Pancreas (tissue), 10 donors: ENCODE data around the gene TMEM225B. TPM values are rescaled to one million over a fixed set of nuclear protein-coding genes. Genes with fewer than 3 reads are reported as not detected.

Source experiments
- ATAC-seq, 4 donors: fragments of 200-7000 bp; cut with Tn5 transposase; one replicate each; pipeline versions ENCODE4 v1.8.0 to v1.9.1; 2020; ENCODE audit warnings: mild to moderate bottlenecking in 4 of 4, moderate library complexity in 4 of 4
- DNase-seq, 6 donors: peaks; one replicate each; pipeline ENCODE4 v3.0.0-alpha.2; 2020
- FAIRE-seq: peaks from 2 replicates; lab custom pipeline; 2012; peaks lifted over from hg19 to GRCh38; lab: Jason Lieb, UNC
- H3K27ac ChIP-seq, 4 donors: fragments of 200-600 bp; sonication (generic); 1 replicate in 3 of 4; 2 replicates in 1 of 4; pipeline versions ENCODE4 v1.5.0 to v1.8.0; 2020
- H3K27me3 ChIP-seq, 4 donors: fragments of 200-600 bp; one replicate each; pipeline ENCODE4 v1.8.0; 2021
- H3K36me3 ChIP-seq, 3 donors: fragments of 200-600 bp; sonication (generic) in 1 of 3; one replicate each; pipeline versions ENCODE4 v1.5.0 to v1.8.0; 2020 to 2021
- H3K4me1 ChIP-seq, 3 donors: fragments of 200-600 bp; one replicate each; pipeline ENCODE4 v1.8.0; 2021
- H3K4me3 ChIP-seq, 4 donors: fragments of 200-600 bp; sonication (generic) in 2 of 4; one replicate each; pipeline versions ENCODE4 v1.5.0 to v1.8.0; 2020 to 2021
- H3K9me3 ChIP-seq, 4 donors: fragments of 200-600 bp; one replicate each; pipeline ENCODE4 v1.8.0; 2021
- WGBS, 2 donors: extraction: QIAGEN DNeasy Blood & Tissue Kit; methylation state at CpG; one replicate each; pipeline ENCODE4 v1.1.7; 2013; 5-methylcytosine and 5-hydroxymethylcytosine counted together
- intact Hi-C, 3 donors: fragments of 100-400 bp; cut with DNase I; formaldehyde crosslinking; loops; one replicate each; pipeline versions ENCODE4 v1.11.1 to v1.14.2; 2022
- polyA plus RNA-seq, 2 donors: library from polyadenylated mRNA; stranded (reverse); fragments of 200-250 nt; gene quantifications; one replicate each; pipeline ENCODE4 v1.2.3, GENCODE V29; 2013
- total RNA-seq, 6 donors: library from RNA; stranded (reverse); fragmentation: NEBNext Ultra II Directional in 4 of 6; extraction: Animal tissue kit (Norgen Biotek cat#: 25700) in 4 of 6; gene quantifications; one replicate each; pipeline versions ENCODE4 v1.2.1 to v1.2.4, GENCODE V29; 2021 to 2023
- TF ChIP-seq, protein P1 (sequence below), 4 donors: fragments of 200-600 bp; sonication (generic) in 3 of 4; IDR thresholded peaks; one replicate each; pipeline versions ENCODE4 v1.5.0 to v1.8.0; 2021; ENCODE audit warnings: antibody characterized with exemption in 4 of 4
- donor health status: healthy with polysubstance abuse.
- donor health status: DM: no; HTN: no; CAD: no; lungs with moderate emphysema.
- donor health status: DM: no; HTN: no; CAD: no.
- donor health status: control.
- donor health status: control.
- donor health status: Bipolar disorder and iron deficiency.
- donor health status: DM: yes; HTN: yes; CAD: no.
- donor health status: DM: no; HTN: no; CAD: no.
- donor health status: DM: no; HTN: no; CAD: no.
- donor health status: DM: yes; HTN: yes; CAD: no.

Gene TMEM225B
- total and polyA plus RNA-seq, 8 donors: 0.16 to 1.5 (median 0.59) TPM

DNA sequence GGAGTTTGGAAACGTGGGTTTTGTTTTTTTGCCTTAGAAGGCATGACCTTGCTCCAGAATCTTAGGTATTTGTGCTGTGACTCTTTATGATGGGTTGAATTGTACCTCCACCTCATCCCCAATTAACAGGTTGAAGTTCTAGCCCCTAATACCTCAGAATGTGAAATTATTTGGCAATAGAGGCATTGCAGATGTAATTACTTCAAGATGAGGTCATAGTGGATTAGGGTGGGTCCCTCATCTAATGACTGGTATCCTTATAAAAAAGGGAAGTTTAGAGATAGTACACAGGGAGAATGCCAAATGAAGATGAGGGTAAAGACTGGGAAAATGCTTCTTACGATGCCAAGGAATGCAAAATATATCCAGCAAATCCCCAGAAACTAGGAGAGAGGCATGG lies 43.1 kb upstream of the TMEM225B start:
- WGBS, 2 donors: 61 to 68% methylated on average over 2 of the region's 2 CpGs
- Histone ChIP-seq H3K27me3 (no peaks in the 10 kb centered on the region), H3K9me3 (no peaks in the 10 kb centered on the region), H3K4me3 (no peak overlapping the region), H3K4me1 (peaks cover 5 to 17% (median 15%) of the 10 kb centered on the region in 3 donors), H3K36me3 (no peaks in the 10 kb centered on the region), H3K27ac (no peak overlapping the region)
- TF ChIP-seq, protein P1, sequence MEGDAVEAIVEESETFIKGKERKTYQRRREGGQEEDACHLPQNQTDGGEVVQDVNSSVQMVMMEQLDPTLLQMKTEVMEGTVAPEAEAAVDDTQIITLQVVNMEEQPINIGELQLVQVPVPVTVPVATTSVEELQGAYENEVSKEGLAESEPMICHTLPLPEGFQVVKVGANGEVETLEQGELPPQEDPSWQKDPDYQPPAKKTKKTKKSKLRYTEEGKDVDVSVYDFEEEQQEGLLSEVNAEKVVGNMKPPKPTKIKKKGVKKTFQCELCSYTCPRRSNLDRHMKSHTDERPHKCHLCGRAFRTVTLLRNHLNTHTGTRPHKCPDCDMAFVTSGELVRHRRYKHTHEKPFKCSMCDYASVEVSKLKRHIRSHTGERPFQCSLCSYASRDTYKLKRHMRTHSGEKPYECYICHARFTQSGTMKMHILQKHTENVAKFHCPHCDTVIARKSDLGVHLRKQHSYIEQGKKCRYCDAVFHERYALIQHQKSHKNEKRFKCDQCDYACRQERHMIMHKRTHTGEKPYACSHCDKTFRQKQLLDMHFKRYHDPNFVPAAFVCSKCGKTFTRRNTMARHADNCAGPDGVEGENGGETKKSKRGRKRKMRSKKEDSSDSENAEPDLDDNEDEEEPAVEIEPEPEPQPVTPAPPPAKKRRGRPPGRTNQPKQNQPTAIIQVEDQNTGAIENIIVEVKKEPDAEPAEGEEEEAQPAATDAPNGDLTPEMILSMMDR (IDR thresholded peaks at IDR 0.05): no peak
- ATAC-seq (no peak), FAIRE-seq (no peak), DNase-seq (no peak)
- intact Hi-C loops: no loop called here

DNA sequence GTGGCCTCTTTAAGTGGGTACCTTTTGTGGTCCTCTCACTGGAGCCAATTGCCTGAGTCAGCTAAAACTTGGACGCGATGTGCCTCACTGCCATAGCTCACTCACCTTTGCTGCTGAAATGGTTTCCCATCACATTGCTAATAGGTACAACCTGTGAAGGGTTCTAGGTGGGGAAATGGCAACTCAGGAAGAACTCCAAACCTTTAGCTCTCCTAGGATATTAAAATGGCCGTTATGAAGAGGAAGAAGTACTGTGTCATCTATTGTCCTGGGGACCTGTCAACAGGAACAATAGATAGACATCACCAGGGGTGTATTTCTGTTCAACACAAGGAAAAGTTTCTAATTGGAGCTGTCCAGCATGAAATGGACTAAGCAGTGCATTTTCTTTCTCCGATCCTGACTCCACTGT lies 40.9 kb upstream of the TMEM225B start:
- intact Hi-C loops: no loop called here
- FAIRE-seq (no peak), ATAC-seq (no peak), DNase-seq (peak in 1 of 6 donors; percentile 7)
- H3K27ac ChIP-seq: peak overlapping the region in 1 of 4 donors; percentile 97
- H3K36me3 ChIP-seq: peaks cover 0 to 20% (median 9%) of the 10 kb centered on the region in 3 donors
- H3K4me1 ChIP-seq: peaks cover 9 to 21% (median 20%) of the 10 kb centered on the region in 3 donors
- H3K9me3 ChIP-seq: no peaks in the 10 kb centered on the region
- WGBS, 2 donors: 60 to 67% methylated on average over 4 of the region's 4 CpGs
- peak overlapping the region in 3 of 4 donors; percentile 89 to 93 (median 92) for H3K4me3 ChIP-seq
- no peaks in the 10 kb centered on the region for H3K27me3 ChIP-seq
- TF ChIP-seq, protein P1 (IDR thresholded peaks at IDR 0.05): no peak

DNA sequence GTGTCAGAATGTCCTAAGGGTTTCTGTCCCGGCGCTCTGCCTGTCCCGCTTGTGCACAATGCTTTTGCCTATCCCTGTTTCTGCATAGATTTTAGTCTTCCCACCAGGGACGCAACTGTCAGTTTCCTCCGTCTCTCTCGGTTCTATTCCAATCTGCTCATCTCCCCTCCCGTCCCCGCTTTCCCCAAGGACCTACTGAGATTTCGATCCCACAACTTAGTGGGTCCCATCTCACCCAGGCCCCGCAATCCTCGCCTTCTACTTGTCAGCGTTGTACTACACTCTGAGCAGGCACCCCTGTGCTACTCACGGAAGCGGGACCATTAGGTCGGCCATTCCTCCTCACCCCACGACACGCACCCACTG lies 40.1 kb upstream of the TMEM225B start:
- TF ChIP-seq, protein P1 (IDR thresholded peaks at IDR 0.05): no peak
- no peak for DNase-seq
- Histone ChIP-seq H3K9me3 (no peaks in the 10 kb centered on the region), H3K4me1 (peaks cover 7 to 16% (median 15%) of the 10 kb centered on the region in 3 donors), H3K27ac (peak overlapping the region; percentile 73 to 97 (median 95)), H3K27me3 (no peaks in the 10 kb centered on the region), H3K4me3 (peak overlapping the region; percentile 89 to 93 (median 90)), H3K36me3 (peaks cover 0 to 27% (median 16%) of the 10 kb centered on the region in 3 donors)
- ATAC-seq: peak; percentile 7 to 66 (median 53)
- no peak for FAIRE-seq
- intact Hi-C loops: no loop called here
- 1% methylated on average over 17 of the region's 17 CpGs for WGBS, 2 donors

DNA sequence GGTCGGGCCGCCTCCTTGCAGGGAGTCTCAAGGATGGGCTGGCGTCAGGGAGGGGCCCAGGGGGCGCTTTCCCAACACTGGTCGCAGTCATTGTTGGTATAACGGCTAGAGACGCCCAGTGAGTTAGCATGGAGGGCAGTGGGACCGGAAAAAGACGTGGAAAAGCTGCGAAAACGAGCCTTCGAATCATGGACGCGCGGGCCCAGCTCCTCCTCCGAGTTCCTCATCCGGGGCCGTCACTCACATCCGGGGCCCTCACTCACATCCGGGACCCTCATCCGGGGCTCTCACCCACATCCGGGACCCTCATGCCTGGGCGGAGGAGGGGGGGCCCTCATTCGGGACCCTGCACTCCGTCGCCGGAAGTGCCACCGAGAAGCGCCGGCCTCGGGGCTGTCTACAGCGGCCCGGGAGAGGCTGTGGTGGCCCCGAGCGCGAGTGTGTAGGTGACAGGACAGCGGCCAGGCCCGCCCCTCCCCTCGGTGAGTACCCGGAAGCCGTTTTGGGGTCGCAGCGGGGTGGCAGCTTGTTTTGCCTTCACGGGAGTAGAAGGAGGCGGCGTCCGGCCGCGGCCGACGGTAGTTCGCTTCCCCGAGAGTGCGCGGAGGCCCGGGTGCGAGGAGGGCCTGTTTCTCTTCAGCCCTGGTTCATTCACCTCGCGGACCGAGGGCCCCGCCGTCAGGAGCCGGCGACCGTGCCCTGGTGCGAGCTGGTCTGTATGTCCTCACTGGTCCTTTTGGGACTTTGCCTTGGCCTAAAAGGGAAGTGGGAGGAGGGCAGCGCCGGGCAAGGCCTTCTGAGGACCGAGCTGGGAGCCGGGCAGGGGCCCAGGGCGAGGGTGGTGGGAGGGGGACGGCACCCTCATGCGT lies 39.5 kb upstream of the TMEM225B start, which contains the start of gene ZNF655:
Gene ZNF655, plus strand, starts transcription at position 337 of the 869 bp plus-strand sequence. CDS start 1,918 bp downstream, outside the sequence.
- H3K27ac ChIP-seq: peak within 1 kb of the TSS; percentile 73 to 97 (median 95)
- TF ChIP-seq, protein P1 (IDR thresholded peaks at IDR 0.05): no peak
- H3K36me3 ChIP-seq: peaks cover under 1 to 33% (median 21%) of the 10 kb centered on the region in 3 donors
- intact Hi-C loops: no loop called here
- WGBS, 2 donors: 0% methylated on average over 64 to 73 of the region's 73 CpGs
- ATAC-seq: peak; percentile 94 to 98 (median 97)
- H3K4me1 ChIP-seq: peaks cover 7 to 16% (median 15%) of the 10 kb centered on the region in 3 donors
- H3K27me3 ChIP-seq: no peaks in the 10 kb centered on the region
- FAIRE-seq: no peak
- peak within 1 kb of the TSS; percentile 89 to 93 (median 90) for H3K4me3 ChIP-seq
- H3K9me3 ChIP-seq: no peaks in the 10 kb centered on the region
- DNase-seq: peak; percentile 87 to 95 (median 93)
